Transverse colon (tissue), 4 donors: ENCODE results near the gene ASB1. TPM values are rescaled to one million over a fixed set of nuclear protein-coding genes. Genes with fewer than 3 reads are reported as not detected.

Experiments
- DNase-seq: peaks from one replicate; pipeline ENCODE4 v3.0.0-alpha.2; 2019
- H3K27ac ChIP-seq, 4 donors: fragments of 200-600 bp; sonication (generic); 2 replicates each; pipeline ENCODE4 v1.5.1; 2016 to 2018; ENCODE audit warnings: inconsistent platforms in 4 of 4
- H3K27me3 ChIP-seq: fragments of 200-600 bp; sonication (generic); 2 replicates; pipeline ENCODE4 v1.5.1; 2017; ENCODE audit warnings: inconsistent platforms
- H3K36me3 ChIP-seq, 4 donors: fragments of 200-600 bp; sonication (generic); 2 replicates each; pipeline ENCODE4 v1.5.1; 2017 to 2019; ENCODE audit warnings: inconsistent platforms in 4 of 4
- H3K4me1 ChIP-seq, 4 donors: fragments of 200-600 bp; sonication (generic); 2 replicates each; pipeline ENCODE4 v1.5.1; 2017 to 2020; ENCODE audit warnings: inconsistent platforms in 4 of 4
- H3K4me3 ChIP-seq, 4 donors: fragments of 200-600 bp; sonication (generic); 1 replicate in 1 of 4; 2 replicates in 3 of 4; pipeline versions ENCODE4 v1.5.1 to v1.6.1; 2017 to 2019; ENCODE audit warnings: inconsistent platforms in 4 of 4
- H3K9me3 ChIP-seq, 2 donors: fragments of 200-600 bp; sonication (generic); 2 replicates each; pipeline ENCODE4 v1.5.1; 2017 to 2019; ENCODE audit warnings: inconsistent platforms in 2 of 2
- CTCF ChIP-seq, 5 experiments: fragments of 200-600 bp in 3 of 5; fragments of 450-650 bp in 2 of 5; sonication (generic) in 3 of 5; IDR thresholded peaks; 1 replicate in 2 of 5; 2 replicates in 3 of 5; pipeline ENCODE4 v1.5.1; 2016 to 2017; ENCODE audit warnings: antibody characterized with exemption in 5 of 5, inconsistent platforms in 3 of 5, mild to moderate bottlenecking in 2 of 5, moderate library complexity in 1 of 5
- EP300 ChIP-seq: sonication (generic); formaldehyde crosslinking; IDR thresholded peaks from one replicate; pipeline ENCODE4 v1.6.1; 2017; ENCODE audit warnings: antibody characterized with exemption, low read depth
- POLR2A ChIP-seq: fragments of 450-650 bp; IDR thresholded peaks from one replicate; pipeline ENCODE4 v1.6.1; 2016; ENCODE audit warnings: antibody characterized with exemption, mild to moderate bottlenecking, moderate library complexity
- POLR2AphosphoS5 ChIP-seq, 3 donors: sonication (generic); formaldehyde crosslinking; IDR thresholded peaks; one replicate each; pipeline ENCODE4 v1.6.1; 2016; ENCODE audit warnings: antibody characterized with exemption in 3 of 3
- WGBS, 2 donors: methylation state at CpG; one replicate each; pipeline ENCODE4 v1.1.5; 2018; ENCODE audit warnings: low coverage in 1 of 2; 5-methylcytosine and 5-hydroxymethylcytosine counted together
- in situ Hi-C, 4 donors: fragments of 200-750 bp; cut with MboI; loops; one replicate each; pipeline versions ENCODE4 v1.15.0 to v1.15.1; 2017; ENCODE audit warnings: low sequenced_read_pairs in 3 of 4, low pct_ligation_motif_present in 1 of 4, low pct_unique_long_range_greater_than_20kb in 1 of 4
- intact Hi-C: fragments of 100-400 bp; cut with DNase I; formaldehyde crosslinking; loops from one replicate; pipeline ENCODE4 v1.15.1; 2023; ENCODE audit warnings: low total_unique reads
- total RNA-seq, 4 donors: library from RNA; depleted of rRNA; stranded (reverse); fragments of >200 nt; gene quantifications; one replicate each; pipeline ENCODE4 v1.1.0, GENCODE V29; 2016

ASB1 gene
- total RNA-seq, 4 donors from 2014 or later, result 9.4 to 48.3 (median 17.2) TPM

- Histone ChIP-seq H3K27ac (no peak overlapping the region), H3K27me3 (no peaks in the 10 kb centered on the region), H3K4me3 (no peak overlapping the region), H3K4me1 (peaks cover 0 to 5% (median 0%) of the 10 kb centered on the region in 4 donors), H3K36me3 (no peaks in the 10 kb centered on the region), H3K9me3 (no peaks in the 10 kb centered on the region)
- 85 to 91% methylated on average over 3 to 10 of the region's 10 CpGs for WGBS, 2 donors
- intact Hi-C loops (no loop called here), in situ Hi-C loops (no loop called here)
- no peak for TF ChIP-seq POLR2A
- TF ChIP-seq CTCF (IDR thresholded peaks at IDR 0.05), result no peak
- no peak for TF ChIP-seq EP300
- TF ChIP-seq POLR2AphosphoS5 (IDR thresholded peaks at IDR 0.05), result no peak
- DNase-seq, result no peak
Measured at GRCh38 chr2:238495422-238495821, 68.7 kb downstream of the ASB1 start.

- no peak for DNase-seq
- H3K4me3 ChIP-seq, result no peak overlapping the region
- H3K36me3 ChIP-seq, result no peaks in the 10 kb centered on the region
- H3K4me1 ChIP-seq, result peaks cover 0 to 5% (median 0%) of the 10 kb centered on the region in 4 donors
- no peaks in the 10 kb centered on the region for H3K9me3 ChIP-seq
- in situ Hi-C loops (no loop called here), intact Hi-C loops (no loop called here)
- H3K27ac ChIP-seq, result no peak overlapping the region
- WGBS, 2 donors, result 84% methylated on average over 23 of the region's 23 CpGs; no CpG with 5 or more reads in 1 of the 2 donors
- TF ChIP-seq POLR2A (no peak), POLR2AphosphoS5 (IDR thresholded peaks at IDR 0.05) (no peak), EP300 (no peak), CTCF (IDR thresholded peaks at IDR 0.05) (no peak)
- H3K27me3 ChIP-seq, result no peaks in the 10 kb centered on the region
Measured at GRCh38 chr2:238496756-238497609, 70.3 kb downstream of the ASB1 start.

- TF ChIP-seq POLR2A, result no peak
- no peak for TF ChIP-seq EP300
- no peak for TF ChIP-seq CTCF (IDR thresholded peaks at IDR 0.05)
- TF ChIP-seq POLR2AphosphoS5 (IDR thresholded peaks at IDR 0.05), result no peak
- no peak for DNase-seq
- Histone ChIP-seq H3K4me3 (no peak overlapping the region), H3K27ac (no peak overlapping the region), H3K36me3 (no peaks in the 10 kb centered on the region), H3K9me3 (no peaks in the 10 kb centered on the region), H3K4me1 (peaks cover 0 to 5% (median 0%) of the 10 kb centered on the region in 4 donors), H3K27me3 (no peaks in the 10 kb centered on the region)
- in situ Hi-C loops, result no loop called here
- intact Hi-C loops, result no loop called here
- 55 to 89% methylated on average over 2 to 7 of the region's 7 CpGs for WGBS, 2 donors
Measured at GRCh38 chr2:238497610-238498005, 70.9 kb downstream of the ASB1 start.

- Histone ChIP-seq H3K4me1 (peaks cover 0 to 5% (median 0%) of the 10 kb centered on the region in 4 donors), H3K27me3 (no peaks in the 10 kb centered on the region), H3K27ac (no peak overlapping the region), H3K9me3 (no peaks in the 10 kb centered on the region), H3K4me3 (no peak overlapping the region), H3K36me3 (no peaks in the 10 kb centered on the region)
- no peak for DNase-seq
- TF ChIP-seq CTCF (IDR thresholded peaks at IDR 0.05), result no peak
- TF ChIP-seq EP300, result no peak
- TF ChIP-seq POLR2AphosphoS5 (IDR thresholded peaks at IDR 0.05), result no peak
- TF ChIP-seq POLR2A, result no peak
- in situ Hi-C loops (no loop called here), intact Hi-C loops (no loop called here)
- 88 to 100% methylated on average over 2 to 8 of the region's 8 CpGs for WGBS, 2 donors
Measured at GRCh38 chr2:238498188-238498587, 71.5 kb downstream of the ASB1 start.
